ENCODE results near the gene MS4A6E. TPM values are rescaled to one million over a fixed set of nuclear protein-coding genes. Genes with fewer than 3 reads are reported as not detected.

MS4A6E gene
- total and polyA plus RNA-seq, 2 of the 8 experiments (the other 6 are each of a cell fraction or from before 2014, with no cell fraction given), result not detected

GRCh38 chr11:60332846-60333245 lies 5.8 kb downstream of the MS4A6E start:
- no peak overlapping the region for H2BK12ac ChIP-seq (ENCODE audit: low read depth, low read length)
- H3K4me2 ChIP-seq (ENCODE audit: insufficient read depth in 1 of 2, low read depth in 2 of 2, low read length in 2 of 2), result no peak overlapping the region
- H3K4ac ChIP-seq (replicated peaks; ENCODE audit: insufficient read length, low read depth, low read length), result no peak overlapping the region
- H3K18ac ChIP-seq (ENCODE audit: extremely low read depth, low read length), result no peak overlapping the region
- 95% methylated on average over 3 of the region's 3 CpGs; no CpG with 5 or more reads in 1 of the 2 experiments for WGBS, 2 experiments (ENCODE audit: extremely low coverage in 1 of 2, insufficient coverage in 1 of 2, insufficient read length in 1 of 2, insufficient replicate concordance in 2 of 2, low coverage in 1 of 2, low lambda C conversion rate in 2 of 2, missing lambda C conversion rate in 1 of 2)
- H3K79me1 ChIP-seq (ENCODE audit: low read depth, low read length), result no peaks in the 10 kb centered on the region
- H3K27ac ChIP-seq (ENCODE audit: low read depth, low read length), result no peak overlapping the region
- no peak overlapping the region for H2BK120ac ChIP-seq (replicated peaks; ENCODE audit: low read depth, low read length)
- no peaks in the 10 kb centered on the region; a peak in 2 of 7 replicates for H3K4me1 ChIP-seq (replicated peaks in 1 of 4; ENCODE audit: control insufficient read depth in 3 of 4, insufficient read depth in 4 of 4, low read length in 3 of 4)
- DNase-seq (ENCODE audit: low read depth in 1 of 2, low spot score in 2 of 2) (no peak), FAIRE-seq (no peak)
- no peak overlapping the region for H3K56ac ChIP-seq (replicated peaks; ENCODE audit: insufficient read length, low read depth, low read length)
- H3K23me2 ChIP-seq (ENCODE audit: low read depth, low read length), result no peaks in the 10 kb centered on the region
- no peaks in the 10 kb centered on the region for H3K27me3 ChIP-seq (replicated peaks in 1 of 4; ENCODE audit: control insufficient read depth in 3 of 4, extremely low read depth in 1 of 4, insufficient read depth in 3 of 4, low read length in 3 of 4)
- no peaks in the 10 kb centered on the region for H3K79me2 ChIP-seq (ENCODE audit: control insufficient read depth in 1 of 2, insufficient read depth in 2 of 2, low read length in 2 of 2)
- H4K8ac ChIP-seq (ENCODE audit: extremely low read depth, insufficient read depth, low read length), result no peak overlapping the region
- H3K23ac ChIP-seq (ENCODE audit: insufficient read length), result no peak overlapping the region
- ChIA-PET POLR2A (ENCODE audit: partially characterized antibody) (no interaction called here), CTCF (ENCODE audit: partially characterized antibody) (interaction anchor here (1.0 to 5.7 kb wide), 8 partner anchors 12 to 302 kb away, joined by 3 to 73 read pairs (median 6); no protein-coding TSS in a partner anchor)
- H3K4me3 ChIP-seq (ENCODE audit: extremely low read depth in 1 of 4, insufficient read depth in 2 of 4, low read depth in 3 of 4, low read length in 4 of 4), result no peak overlapping the region
- no peak overlapping the region for H2AK5ac ChIP-seq (ENCODE audit: low read depth, low read length)
- H3K9me3 ChIP-seq (ENCODE audit: insufficient read depth in 2 of 2, low read depth in 1 of 2, low read length in 1 of 2), result no peaks in the 10 kb centered on the region
- no peaks in the 10 kb centered on the region for H3K36me3 ChIP-seq (ENCODE audit: control insufficient read depth in 2 of 4, insufficient read depth in 4 of 4, low read length in 3 of 4)
- H3K14ac ChIP-seq (ENCODE audit: insufficient read length), result no peak overlapping the region
- H3K9ac ChIP-seq (replicated peaks in 1 of 4; ENCODE audit: extremely low read depth in 1 of 4, low read depth in 3 of 4, low read length in 3 of 4), result no peak overlapping the region
- H2BK20ac ChIP-seq (ENCODE audit: low read length), result no peak overlapping the region
- H2BK5ac ChIP-seq (ENCODE audit: low read depth, low read length), result no peak overlapping the region
- H4K5ac ChIP-seq (ENCODE audit: insufficient read length, low read depth, low read length), result no peak overlapping the region
- H2AFZ ChIP-seq (ENCODE audit: low read length), result no peak overlapping the region
- H4K91ac ChIP-seq (replicated peaks; ENCODE audit: insufficient read length, low read length), result no peak overlapping the region
- H4K20me1 ChIP-seq (replicated peaks in 1 of 2; ENCODE audit: control insufficient read depth in 1 of 2, insufficient read depth in 2 of 2, low read length in 2 of 2), result no peaks in the 10 kb centered on the region
- H2BK15ac ChIP-seq (ENCODE audit: low read length), result no peak overlapping the region
- no peak for TF ChIP-seq SP1 (IDR thresholded peaks at IDR 0.05; ENCODE audit: low read depth, low read length)
- TF ChIP-seq SUZ12 (IDR thresholded peaks at IDR 0.05; ENCODE audit: low read length), result no peak
- TF ChIP-seq POU5F1 (IDR thresholded peaks at IDR 0.05; ENCODE audit: low read depth, low read length), result no peak
- no peak for TF ChIP-seq CREB1 (IDR thresholded peaks at IDR 0.05)
- no peak for TF ChIP-seq CTCF (IDR thresholded peaks at IDR 0.05; ENCODE audit: control extremely low read depth in 1 of 3, insufficient read depth in 1 of 3, low read depth in 1 of 3, low read length in 3 of 3)
- TF ChIP-seq CBX8 (IDR thresholded peaks at IDR 0.05; ENCODE audit: borderline replicate concordance, low read depth, low read length), result no peak
- TF ChIP-seq SRF (IDR thresholded peaks at IDR 0.05; ENCODE audit: low read depth, low read length), result no peak
- TF ChIP-seq BACH1 (IDR thresholded peaks at IDR 0.05; ENCODE audit: low read length), result no peak
- no peak for TF ChIP-seq SAP30 (IDR thresholded peaks at IDR 0.05; ENCODE audit: insufficient read depth, insufficient replicate concordance, low read length)
- TF ChIP-seq POLR2AphosphoS5 (IDR thresholded peaks at IDR 0.05; ENCODE audit: low read depth, low read length), result no peak
- TF ChIP-seq TCF12 (IDR thresholded peaks at IDR 0.05; ENCODE audit: low read depth, low read length), result no peak
- no peak for TF ChIP-seq CBX5 (IDR thresholded peaks at IDR 0.05; ENCODE audit: low read depth, low read length)
- no peak for TF ChIP-seq RXRA (IDR thresholded peaks at IDR 0.05; ENCODE audit: insufficient read depth, low read depth, low read length)

All from H1 (cell line).